ENCODE data around the gene ADH1B. TPM values are rescaled to one million over a fixed set of nuclear protein-coding genes. Genes with fewer than 3 reads are reported as not detected.
"Not testable (repeated sequence)": the region's sequence is repeated elsewhere in the genome, so short reads cannot be mapped to it uniquely, and the experiment has no call there.

The ADH1B gene
- total and polyA plus RNA-seq, 4 donors = 38.3 to 1,460 (median 911) TPM

DNA sequence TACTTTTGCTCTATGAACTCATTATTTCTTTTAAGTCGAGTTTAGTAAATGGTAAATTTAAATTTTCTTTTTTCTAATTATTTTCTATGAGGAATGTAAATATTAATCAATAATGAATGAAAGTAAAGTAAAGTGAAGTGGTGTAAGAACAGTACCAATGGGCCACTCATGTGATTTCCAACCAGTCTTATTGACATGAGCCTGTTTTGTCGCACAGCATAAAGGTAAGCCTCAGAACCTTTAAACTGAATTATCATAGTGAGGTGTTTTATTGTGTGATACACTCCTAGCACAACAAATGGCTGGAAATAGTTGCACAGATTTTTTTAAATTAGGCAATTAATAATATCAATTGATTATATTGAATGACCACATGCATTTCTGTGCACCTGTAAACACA lies 30.3 kb upstream of the ADH1B start:
- peaks cover 2 to 11% (median 5%) of the 10 kb centered on the region in 4 donors for H3K36me3 ChIP-seq (ENCODE audit: control insufficient read depth in 4 of 4, insufficient read depth in 3 of 4, low read depth in 1 of 4, low read length in 3 of 4)
- no peak for TF ChIP-seq YY1 (IDR thresholded peaks at IDR 0.05)
- TF ChIP-seq FOXA2 (IDR thresholded peaks at IDR 0.05) = peak; percentile 55
- peak overlapping the region; percentile 41 to 77 (median 71) for H3K4me3 ChIP-seq (ENCODE audit: low read depth in 1 of 3, low read length in 3 of 3)
- H3K27ac ChIP-seq (ENCODE audit: low read depth in 1 of 2, low read length in 2 of 2) = peak overlapping the region; percentile 70 to 80
- peak overlapping the region; percentile 94 to 98 for H3K9ac ChIP-seq (ENCODE audit: low read depth in 1 of 2, low read length in 2 of 2)
- H3K4me1 ChIP-seq (ENCODE audit: control insufficient read depth in 4 of 4, insufficient read depth in 4 of 4, low read length in 3 of 4) = peaks cover 3 to 23% (median 11%) of the 10 kb centered on the region in 4 donors
- H3K27me3 ChIP-seq (ENCODE audit: control insufficient read depth in 4 of 4, insufficient read depth in 4 of 4, low read length in 3 of 4) = no peaks in the 10 kb centered on the region
- WGBS = 31% methylated on average over 2 of the region's 2 CpGs
- no peaks in the 10 kb centered on the region for H3K9me3 ChIP-seq (ENCODE audit: control insufficient read depth in 4 of 4, low read length in 3 of 4)
- no peak for DNase-seq (ENCODE audit: low spot score)

DNA sequence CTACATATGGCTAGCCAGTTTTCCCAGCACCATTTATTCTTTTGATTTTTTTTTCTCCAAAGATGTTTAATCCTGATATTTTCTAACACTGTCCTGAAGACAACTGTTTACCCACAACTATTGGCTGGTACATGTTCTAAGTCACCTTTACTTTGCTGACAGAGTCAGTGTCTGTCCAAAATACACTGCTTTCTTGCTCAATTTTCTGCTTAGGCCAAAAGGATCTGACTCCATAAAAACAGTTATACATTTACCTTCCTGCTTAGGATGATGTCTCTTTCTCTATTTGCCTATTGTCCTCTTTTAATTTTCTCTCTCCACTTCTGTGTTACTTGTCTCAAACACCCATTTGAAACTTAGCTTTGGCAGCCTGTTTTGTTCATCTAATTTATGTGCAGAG lies 28.1 kb upstream of the ADH1B start:
- peaks cover 3 to 23% (median 12%) of the 10 kb centered on the region in 4 donors for H3K4me1 ChIP-seq (ENCODE audit: control insufficient read depth in 4 of 4, insufficient read depth in 4 of 4, low read length in 3 of 4)
- peak overlapping the region; percentile 36 to 98 for H3K9ac ChIP-seq (ENCODE audit: low read depth in 1 of 2, low read length in 2 of 2)
- peak overlapping the region; percentile 82 to 86 for H3K27ac ChIP-seq (ENCODE audit: low read depth in 1 of 2, low read length in 2 of 2)
- TF ChIP-seq FOXA2 (IDR thresholded peaks at IDR 0.05) (peak; percentile 87), HNF4G (IDR thresholded peaks at IDR 0.05) (peak; percentile 32), FOXA1 (IDR thresholded peaks at IDR 0.05) (peak; percentile 61), NR2F2 (IDR thresholded peaks at IDR 0.05) (no peak), RXRA (IDR thresholded peaks at IDR 0.05) (peak; percentile 28 to 72), HNF4A (conservative IDR thresholded peaks at IDR 0.05) (peak; percentile 59 to 82), EGR1 (IDR thresholded peaks at IDR 0.05; ENCODE audit: low read depth in 2 of 2) (no peak), RAD21 (IDR thresholded peaks at IDR 0.05) (peak in 1 of 2 donors; percentile 46), YY1 (IDR thresholded peaks at IDR 0.05) (peak; percentile 70), JUND (IDR thresholded peaks at IDR 0.05) (peak in 1 of 2 donors; percentile 71), SP1 (IDR thresholded peaks at IDR 0.05) (peak; percentile 50), GABPA (IDR thresholded peaks at IDR 0.05 in 1 of 2, conservative IDR thresholded peaks at IDR 0.05 in 1 of 2) (no peak), TAF1 (conservative IDR thresholded peaks at IDR 0.05) (peak; percentile 71)
- TF ChIP-seq, protein P1, sequence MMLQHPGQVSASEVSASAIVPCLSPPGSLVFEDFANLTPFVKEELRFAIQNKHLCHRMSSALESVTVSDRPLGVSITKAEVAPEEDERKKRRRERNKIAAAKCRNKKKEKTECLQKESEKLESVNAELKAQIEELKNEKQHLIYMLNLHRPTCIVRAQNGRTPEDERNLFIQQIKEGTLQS (IDR thresholded peaks at IDR 0.05) = no peak
- TF ChIP-seq, protein P2, sequence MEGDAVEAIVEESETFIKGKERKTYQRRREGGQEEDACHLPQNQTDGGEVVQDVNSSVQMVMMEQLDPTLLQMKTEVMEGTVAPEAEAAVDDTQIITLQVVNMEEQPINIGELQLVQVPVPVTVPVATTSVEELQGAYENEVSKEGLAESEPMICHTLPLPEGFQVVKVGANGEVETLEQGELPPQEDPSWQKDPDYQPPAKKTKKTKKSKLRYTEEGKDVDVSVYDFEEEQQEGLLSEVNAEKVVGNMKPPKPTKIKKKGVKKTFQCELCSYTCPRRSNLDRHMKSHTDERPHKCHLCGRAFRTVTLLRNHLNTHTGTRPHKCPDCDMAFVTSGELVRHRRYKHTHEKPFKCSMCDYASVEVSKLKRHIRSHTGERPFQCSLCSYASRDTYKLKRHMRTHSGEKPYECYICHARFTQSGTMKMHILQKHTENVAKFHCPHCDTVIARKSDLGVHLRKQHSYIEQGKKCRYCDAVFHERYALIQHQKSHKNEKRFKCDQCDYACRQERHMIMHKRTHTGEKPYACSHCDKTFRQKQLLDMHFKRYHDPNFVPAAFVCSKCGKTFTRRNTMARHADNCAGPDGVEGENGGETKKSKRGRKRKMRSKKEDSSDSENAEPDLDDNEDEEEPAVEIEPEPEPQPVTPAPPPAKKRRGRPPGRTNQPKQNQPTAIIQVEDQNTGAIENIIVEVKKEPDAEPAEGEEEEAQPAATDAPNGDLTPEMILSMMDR (IDR thresholded peaks at IDR 0.05; ENCODE audit: low read depth, low read length, missing input control) = no peak
- TF ChIP-seq, protein P3, sequence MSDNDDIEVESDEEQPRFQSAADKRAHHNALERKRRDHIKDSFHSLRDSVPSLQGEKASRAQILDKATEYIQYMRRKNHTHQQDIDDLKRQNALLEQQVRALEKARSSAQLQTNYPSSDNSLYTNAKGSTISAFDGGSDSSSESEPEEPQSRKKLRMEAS (IDR thresholded peaks at IDR 0.05) = no peak
- TF ChIP-seq, protein P4, sequence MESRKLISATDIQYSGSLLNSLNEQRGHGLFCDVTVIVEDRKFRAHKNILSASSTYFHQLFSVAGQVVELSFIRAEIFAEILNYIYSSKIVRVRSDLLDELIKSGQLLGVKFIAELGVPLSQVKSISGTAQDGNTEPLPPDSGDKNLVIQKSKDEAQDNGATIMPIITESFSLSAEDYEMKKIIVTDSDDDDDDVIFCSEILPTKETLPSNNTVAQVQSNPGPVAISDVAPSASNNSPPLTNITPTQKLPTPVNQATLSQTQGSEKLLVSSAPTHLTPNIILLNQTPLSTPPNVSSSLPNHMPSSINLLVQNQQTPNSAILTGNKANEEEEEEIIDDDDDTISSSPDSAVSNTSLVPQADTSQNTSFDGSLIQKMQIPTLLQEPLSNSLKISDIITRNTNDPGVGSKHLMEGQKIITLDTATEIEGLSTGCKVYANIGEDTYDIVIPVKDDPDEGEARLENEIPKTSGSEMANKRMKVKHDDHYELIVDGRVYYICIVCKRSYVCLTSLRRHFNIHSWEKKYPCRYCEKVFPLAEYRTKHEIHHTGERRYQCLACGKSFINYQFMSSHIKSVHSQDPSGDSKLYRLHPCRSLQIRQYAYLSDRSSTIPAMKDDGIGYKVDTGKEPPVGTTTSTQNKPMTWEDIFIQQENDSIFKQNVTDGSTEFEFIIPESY (IDR thresholded peaks at IDR 0.05) = no peak
- TF ChIP-seq, protein P5, sequence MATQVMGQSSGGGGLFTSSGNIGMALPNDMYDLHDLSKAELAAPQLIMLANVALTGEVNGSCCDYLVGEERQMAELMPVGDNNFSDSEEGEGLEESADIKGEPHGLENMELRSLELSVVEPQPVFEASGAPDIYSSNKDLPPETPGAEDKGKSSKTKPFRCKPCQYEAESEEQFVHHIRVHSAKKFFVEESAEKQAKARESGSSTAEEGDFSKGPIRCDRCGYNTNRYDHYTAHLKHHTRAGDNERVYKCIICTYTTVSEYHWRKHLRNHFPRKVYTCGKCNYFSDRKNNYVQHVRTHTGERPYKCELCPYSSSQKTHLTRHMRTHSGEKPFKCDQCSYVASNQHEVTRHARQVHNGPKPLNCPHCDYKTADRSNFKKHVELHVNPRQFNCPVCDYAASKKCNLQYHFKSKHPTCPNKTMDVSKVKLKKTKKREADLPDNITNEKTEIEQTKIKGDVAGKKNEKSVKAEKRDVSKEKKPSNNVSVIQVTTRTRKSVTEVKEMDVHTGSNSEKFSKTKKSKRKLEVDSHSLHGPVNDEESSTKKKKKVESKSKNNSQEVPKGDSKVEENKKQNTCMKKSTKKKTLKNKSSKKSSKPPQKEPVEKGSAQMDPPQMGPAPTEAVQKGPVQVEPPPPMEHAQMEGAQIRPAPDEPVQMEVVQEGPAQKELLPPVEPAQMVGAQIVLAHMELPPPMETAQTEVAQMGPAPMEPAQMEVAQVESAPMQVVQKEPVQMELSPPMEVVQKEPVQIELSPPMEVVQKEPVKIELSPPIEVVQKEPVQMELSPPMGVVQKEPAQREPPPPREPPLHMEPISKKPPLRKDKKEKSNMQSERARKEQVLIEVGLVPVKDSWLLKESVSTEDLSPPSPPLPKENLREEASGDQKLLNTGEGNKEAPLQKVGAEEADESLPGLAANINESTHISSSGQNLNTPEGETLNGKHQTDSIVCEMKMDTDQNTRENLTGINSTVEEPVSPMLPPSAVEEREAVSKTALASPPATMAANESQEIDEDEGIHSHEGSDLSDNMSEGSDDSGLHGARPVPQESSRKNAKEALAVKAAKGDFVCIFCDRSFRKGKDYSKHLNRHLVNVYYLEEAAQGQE (IDR thresholded peaks at IDR 0.05) = peak; percentile 53
- no peaks in the 10 kb centered on the region for H3K9me3 ChIP-seq (ENCODE audit: control insufficient read depth in 4 of 4, low read length in 3 of 4)
- peak overlapping the region in 1 of 3 donors; percentile 71 for H3K4me3 ChIP-seq (ENCODE audit: low read depth in 1 of 3, low read length in 3 of 3)
- no peaks in the 10 kb centered on the region for H3K27me3 ChIP-seq (ENCODE audit: control insufficient read depth in 4 of 4, insufficient read depth in 4 of 4, low read length in 3 of 4)
- no peak for DNase-seq (ENCODE audit: low spot score)
- peaks cover 2 to 31% (median 16%) of the 10 kb centered on the region in 4 donors for H3K36me3 ChIP-seq (ENCODE audit: control insufficient read depth in 4 of 4, insufficient read depth in 3 of 4, low read depth in 1 of 4, low read length in 3 of 4)

DNA sequence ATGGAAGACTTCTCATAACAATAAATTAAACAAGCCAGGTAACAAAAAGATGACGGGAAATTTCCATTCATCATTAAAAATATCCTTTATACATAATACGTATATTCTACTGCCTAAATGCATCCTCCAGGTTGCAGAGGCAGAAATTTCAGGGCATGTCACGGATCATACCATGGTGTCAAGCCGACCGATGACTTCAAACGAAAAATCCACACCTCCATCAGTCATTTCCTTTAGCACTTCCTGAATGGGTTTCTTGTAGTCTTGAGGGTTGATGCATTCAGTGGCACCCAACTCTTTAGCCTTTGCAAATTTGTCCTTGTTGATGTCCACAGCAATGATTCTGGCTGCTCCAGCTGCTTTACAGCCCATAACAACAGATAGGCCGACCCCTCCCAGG lies 21.4 kb upstream of the ADH1B start:
- 70% methylated on average over 7 of the region's 7 CpGs for WGBS
- peaks cover 2 to 83% (median 47%) of the 10 kb centered on the region in 4 donors for H3K36me3 ChIP-seq (ENCODE audit: control insufficient read depth in 4 of 4, insufficient read depth in 3 of 4, low read depth in 1 of 4, low read length in 3 of 4)
- not testable (repeated sequence) for H3K4me3 ChIP-seq (ENCODE audit: low read depth in 1 of 3, low read length in 3 of 3)

More for the DNA sequence above, 21.4 kb upstream of the ADH1B start:
- not testable (repeated sequence) for H3K27me3 ChIP-seq (ENCODE audit: control insufficient read depth in 4 of 4, insufficient read depth in 4 of 4, low read length in 3 of 4); H3K9me3 ChIP-seq (ENCODE audit: control insufficient read depth in 4 of 4, low read length in 3 of 4); H3K9ac ChIP-seq (ENCODE audit: low read depth in 1 of 2, low read length in 2 of 2); DNase-seq (ENCODE audit: low spot score); H3K27ac ChIP-seq (ENCODE audit: low read depth in 1 of 2, low read length in 2 of 2); H3K4me1 ChIP-seq (ENCODE audit: control insufficient read depth in 4 of 4, insufficient read depth in 4 of 4, low read length in 3 of 4)
